GM19043 (cell line): ENCODE data around the gene ABCB11.
"Not testable (repeated sequence)": the region's sequence is repeated elsewhere in the genome, so short reads cannot be mapped to it uniquely, and the experiment has no call there.

Experiments
- ATAC-seq: cut with Tn5 transposase; IDR thresholded peaks from one replicate; pipeline ENCODE4 v1.9.1; 2021; ENCODE audit warnings: low read depth; ENCODE audit not compliant: unreplicated experiment

Gene ABCB11

DNA sequence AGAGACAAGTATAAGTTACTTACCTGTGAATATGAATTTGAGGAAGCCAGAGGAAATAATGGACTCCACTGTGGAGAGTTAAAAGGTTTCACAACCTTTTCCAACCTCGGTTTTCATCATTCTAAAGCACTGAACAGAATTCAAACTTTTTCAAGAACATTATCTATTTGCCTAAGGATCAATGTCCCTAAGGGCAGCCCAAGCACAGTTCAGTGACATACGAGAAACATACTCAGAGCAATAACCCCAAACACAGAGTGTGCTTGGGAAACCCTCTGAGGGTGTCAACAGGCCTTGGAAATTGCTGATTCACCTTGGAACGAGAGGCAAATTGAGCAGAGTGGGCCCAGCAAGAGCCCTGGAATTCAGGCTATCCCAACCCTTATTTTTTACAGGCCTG, at the start of gene ABCB11:
Gene ABCB11 (minus strand): TSS at position 123 of the 400 bp plus-strand sequence. CDS start 13,199 bp downstream, outside the sequence.
- no peak for ATAC-seq

GRCh38 chr2:169080250-169081069, 49.3 kb upstream of the ABCB11 start:
- ATAC-seq = peak; percentile 64

GRCh38 chr2:169077674-169078240, 46.6 kb upstream of the ABCB11 start:
- ATAC-seq = no peak

- ATAC-seq = no peak
These were observed 43.0 kb upstream of the ABCB11 start for GRCh38 chr2:169073963-169074751.

DNA sequence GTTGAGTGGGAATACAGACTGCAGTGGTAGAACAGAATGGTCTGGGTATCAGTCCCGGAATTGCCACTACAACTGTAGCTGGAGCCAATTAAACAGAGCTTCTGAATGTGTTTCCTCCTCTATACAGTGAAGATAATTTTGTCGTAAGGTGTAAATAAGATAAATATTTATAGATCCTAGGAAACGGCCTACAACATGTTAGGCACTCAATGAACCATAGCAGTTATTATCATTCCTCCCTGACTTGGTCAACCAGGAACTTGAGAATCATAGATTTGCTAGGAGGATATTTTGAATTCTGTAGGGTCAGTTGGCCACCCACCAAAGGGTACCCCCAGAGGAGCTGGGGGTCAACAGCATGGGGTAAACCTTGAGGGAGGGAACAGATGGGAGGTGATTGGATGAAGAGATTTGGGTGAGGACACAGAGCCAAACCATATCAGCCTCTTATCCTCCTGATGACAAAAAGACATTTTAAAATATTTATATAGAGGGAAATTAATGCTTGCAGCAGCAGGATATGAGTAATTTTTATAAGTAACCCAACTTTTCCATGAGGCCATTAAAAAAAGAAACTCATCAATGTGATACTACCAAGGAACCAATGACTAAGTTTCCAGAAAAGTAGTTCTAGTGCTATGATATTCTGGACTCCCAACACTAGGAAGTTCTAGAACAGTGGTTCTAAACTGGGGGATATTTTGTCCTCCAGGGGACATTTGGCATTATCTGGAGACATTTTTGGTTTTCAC, 42.3 kb upstream of the ABCB11 start:
- no peak for ATAC-seq

DNA sequence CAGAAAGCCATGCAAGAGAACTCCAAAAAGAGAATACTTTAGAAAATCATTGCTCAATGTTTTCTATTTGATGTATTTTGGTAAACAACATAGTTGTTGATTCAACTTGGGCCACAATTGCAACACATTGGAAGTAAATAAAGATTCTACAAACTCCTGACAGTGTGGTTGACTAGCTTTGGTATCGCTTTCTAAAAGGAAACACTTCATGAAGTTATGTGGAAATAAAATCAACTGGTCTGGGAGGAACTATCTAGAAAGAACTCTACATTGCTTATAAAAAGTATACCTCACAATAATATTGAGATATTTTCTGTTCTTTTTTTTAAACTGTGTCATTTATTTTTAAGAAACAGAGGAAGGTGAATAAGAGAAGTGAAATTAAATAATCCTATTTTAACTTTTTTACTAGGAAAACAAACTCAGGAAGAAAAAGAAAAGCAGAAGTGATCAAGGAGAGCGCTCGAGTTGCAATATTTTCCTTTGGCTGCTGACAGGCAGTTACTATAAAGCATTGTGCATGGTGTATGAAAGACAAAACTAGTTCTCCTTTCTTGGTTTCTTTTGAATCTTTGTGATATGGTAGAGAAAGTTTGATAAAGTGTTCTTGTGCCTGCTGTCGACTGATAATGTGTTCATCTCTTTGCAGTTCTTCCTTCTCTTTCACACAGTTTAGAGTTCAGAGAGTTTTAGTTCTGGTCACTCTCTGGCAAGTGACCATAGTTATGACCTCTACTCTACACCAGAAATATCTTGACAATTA, 41.2 kb upstream of the ABCB11 start:
- peak; percentile 49 for ATAC-seq

- no peak for ATAC-seq
These were observed 40.3 kb upstream of the ABCB11 start for GRCh38 chr2:169071455-169071854.

DNA sequence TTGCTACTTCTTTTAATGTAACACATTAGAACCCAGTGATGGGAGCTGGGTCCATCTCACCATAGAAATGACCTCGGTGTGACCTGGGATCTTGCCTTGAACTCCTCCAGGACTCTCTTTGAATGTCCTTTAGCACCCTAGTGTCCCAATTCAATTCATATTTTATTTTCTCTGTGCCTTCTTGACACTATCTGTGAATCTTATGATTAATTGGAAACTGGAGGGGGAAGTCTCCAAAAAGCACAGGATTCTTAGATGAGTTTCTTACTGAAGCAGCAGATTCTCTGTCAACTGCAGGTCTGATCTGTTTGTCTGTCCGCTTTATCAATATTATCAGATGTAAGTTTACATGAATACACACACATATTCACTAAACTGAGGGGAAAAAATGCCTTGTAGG, 38.7 kb upstream of the ABCB11 start:
- no peak for ATAC-seq

- ATAC-seq = no peak
These were observed 38.2 kb upstream of the ABCB11 start, which contains the start of gene DHRS9 for GRCh38 chr2:169069341-169069740. DHRS9 (plus strand) TSS chr2:169069563; CDS start chr2:169081582, 12,019 bp downstream.

GRCh38 chr2:169066897-169067296, 35.8 kb upstream of the ABCB11 start:
- no peak for ATAC-seq

DNA sequence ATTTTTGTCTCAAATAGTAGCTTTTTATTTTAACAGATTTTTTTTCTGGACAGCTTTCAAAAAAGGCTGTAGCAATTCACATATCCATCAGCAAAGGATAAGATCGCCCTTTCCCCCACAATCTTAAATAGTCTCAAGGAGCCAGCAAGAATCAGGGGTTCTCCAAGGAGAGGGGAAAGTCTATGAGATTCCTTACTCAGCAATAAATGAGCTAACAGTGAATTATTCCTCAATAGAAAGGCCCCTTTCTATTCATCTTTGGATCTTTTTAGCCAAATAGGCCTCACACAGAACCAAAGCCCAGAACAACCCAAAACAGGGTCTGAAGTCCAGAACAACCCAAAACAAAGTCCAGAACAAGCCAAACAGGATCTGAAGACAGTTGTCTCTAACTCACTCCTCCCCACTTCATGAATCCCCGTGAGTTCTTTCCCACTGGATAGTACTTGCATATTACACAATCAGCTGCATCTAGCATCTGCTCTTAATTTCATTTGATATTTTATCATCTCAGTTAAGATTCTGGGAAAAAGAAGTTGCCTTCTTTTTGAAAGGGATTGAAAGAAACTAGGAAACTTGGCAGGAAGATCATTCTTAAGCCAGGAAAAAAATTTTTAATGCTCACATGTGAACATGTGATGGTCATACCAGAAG, 34.9 kb upstream of the ABCB11 start:
- ATAC-seq = no peak

GRCh38 chr2:169065422-169065821, 34.3 kb upstream of the ABCB11 start:
- ATAC-seq = no peak

DNA sequence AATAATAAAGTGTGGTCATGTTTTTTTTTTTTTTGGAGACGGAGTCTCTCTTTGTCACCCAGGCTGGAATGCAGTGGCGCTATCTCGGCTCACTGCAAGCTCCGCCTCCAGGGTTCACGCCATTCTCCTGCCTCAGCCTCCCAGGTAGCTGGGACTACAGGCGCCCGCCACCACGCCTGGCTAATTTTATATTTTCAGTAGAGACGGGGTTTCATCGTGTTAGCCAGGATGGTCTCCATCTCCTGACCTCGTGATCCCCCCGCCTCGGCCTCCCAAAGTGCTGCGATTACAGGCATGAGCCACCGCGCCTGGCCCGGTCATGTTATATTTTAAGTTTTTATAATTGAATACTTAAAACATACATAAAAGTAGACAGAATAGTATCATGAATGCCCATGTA, 33.1 kb upstream of the ABCB11 start:
- ATAC-seq = not testable (repeated sequence)

DNA sequence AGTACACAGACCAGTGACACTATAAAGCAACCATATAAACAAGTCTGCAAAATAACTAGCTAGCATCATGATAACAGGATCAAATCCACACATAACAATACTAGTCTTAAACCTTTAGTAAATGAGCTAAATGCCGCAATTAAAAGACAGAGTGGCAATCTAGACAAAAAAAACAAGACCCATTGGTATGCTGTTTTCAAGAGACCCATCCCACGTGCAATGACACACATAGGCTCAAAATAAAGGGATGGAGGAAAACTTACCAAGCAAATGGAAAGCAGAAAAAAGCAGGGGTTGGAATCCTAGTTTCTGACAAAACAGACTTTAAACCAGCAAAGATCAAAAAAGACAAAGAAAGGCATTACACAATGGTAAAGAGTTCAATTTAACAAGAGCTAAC, 23.5 kb upstream of the ABCB11 start:
- ATAC-seq = not testable (repeated sequence)

GRCh38 chr2:169050476-169051240, 19.5 kb upstream of the ABCB11 start:
- ATAC-seq = no peak

GRCh38 chr2:169049142-169049541, 18.0 kb upstream of the ABCB11 start:
- no peak for ATAC-seq

DNA sequence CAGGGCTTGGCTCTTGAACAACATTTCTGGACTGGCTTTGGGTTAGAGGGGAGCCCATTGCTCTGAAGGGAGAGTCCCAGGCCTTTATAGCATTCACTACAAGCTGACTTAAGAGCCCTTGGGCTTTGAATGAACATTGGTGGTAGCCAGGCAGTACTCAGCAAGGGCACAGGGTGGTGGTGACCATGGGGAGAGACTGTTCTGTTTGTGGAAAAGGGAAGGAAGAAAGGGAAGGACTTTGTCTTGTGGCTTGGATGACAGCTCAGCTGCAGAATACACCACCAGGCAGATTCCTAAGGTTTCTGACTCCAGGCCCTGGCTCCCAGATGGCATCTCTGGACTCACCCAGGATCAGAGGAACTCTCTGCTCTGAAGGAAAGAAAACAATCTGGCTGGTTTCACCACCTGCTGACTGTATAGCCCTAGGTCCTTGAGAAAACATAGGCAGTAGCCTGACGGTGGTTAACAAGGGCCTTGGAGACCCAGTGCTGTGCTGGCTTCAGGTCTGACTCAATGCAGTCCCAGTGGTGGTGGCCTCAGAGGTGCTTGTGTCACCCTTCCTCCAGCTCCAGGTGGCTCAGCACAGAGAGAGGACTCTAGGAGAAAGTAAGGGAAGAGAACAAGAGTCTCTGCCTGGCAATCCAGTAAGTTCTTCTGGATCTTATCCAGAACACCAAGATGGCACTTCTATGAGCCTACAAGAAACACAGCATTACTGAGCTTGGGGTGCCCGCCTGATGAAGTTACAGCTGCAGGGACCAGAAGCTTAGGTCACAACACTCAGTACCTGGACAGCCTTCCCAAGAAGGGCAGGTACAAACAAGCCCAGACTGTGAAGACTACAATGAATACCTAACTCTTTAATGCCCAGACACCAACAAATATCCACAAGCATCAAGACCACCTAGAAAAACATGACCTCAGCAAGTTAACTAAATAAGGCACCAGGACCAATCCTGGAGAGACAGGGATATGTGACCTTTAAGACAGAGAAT, 16.4 kb upstream of the ABCB11 start:
- no peak for ATAC-seq
